Activated B cell treated with CpG ODN at 0.5 μM for 24 hours (primary cell): ENCODE results near the gene FCAMR. TPM values are rescaled to one million over a fixed set of nuclear protein-coding genes. Genes with fewer than 3 reads are reported as not detected.

Experiments
- ATAC-seq: fragments of 200-7000 bp; cut with Tn5 transposase; one replicate; pipeline ENCODE4 v1.10.0; 2021; ENCODE audit warnings: low read depth, mild to moderate bottlenecking, moderate library complexity
- CTCF ChIA-PET: fragments of 350-600 bp; sonication (Branson Sonifier 250); formaldehyde crosslinking; loops from one replicate; lab custom pipeline; 2021; ENCODE audit warnings: antibody characterized with exemption; lab: Charles Lee
- POLR2A ChIA-PET: fragments of 350-600 bp; sonication (Branson Sonifier 250); formaldehyde crosslinking; loops from one replicate; lab custom pipeline; 2021; ENCODE audit warnings: antibody characterized with exemption; lab: Charles Lee
- DNase-seq: peaks from one replicate; pipeline ENCODE4 v3.0.0; 2022
- H3K27ac Mint-ChIP-seq: one replicate; pipeline ENCODE4 v1.8.0; 2020; ENCODE audit warnings: mixed read lengths
- H3K27me3 Mint-ChIP-seq: one replicate; pipeline ENCODE4 v1.8.0; 2021; ENCODE audit warnings: mixed read lengths
- H3K36me3 Mint-ChIP-seq: one replicate; pipeline ENCODE4 v1.8.0; 2021; ENCODE audit warnings: low read depth, mixed read lengths
- H3K4me1 Mint-ChIP-seq: one replicate; pipeline ENCODE4 v1.8.0; 2021; ENCODE audit warnings: mixed read lengths
- H3K4me3 Mint-ChIP-seq: one replicate; pipeline ENCODE4 v1.8.0; 2020; ENCODE audit warnings: mild to moderate bottlenecking, mixed read lengths
- H3K9me3 Mint-ChIP-seq: one replicate; pipeline ENCODE4 v1.8.0; 2020; ENCODE audit warnings: mixed read lengths
- intact Hi-C: fragments of 100-400 bp; cut with micrococcal nuclease; formaldehyde crosslinking; loops from one replicate; pipeline ENCODE4 v1.15.1; 2024
- total RNA-seq: library from RNA; stranded (reverse); gene quantifications from 2 replicates; pipeline ENCODE4 v1.2.3, GENCODE V29; 2022
- TF ChIP-seq, protein P1 (sequence below): fragments of 200-600 bp; IDR thresholded peaks from one replicate; pipeline ENCODE4 v1.8.0; 2022; ENCODE audit warnings: antibody characterized with exemption, mild to moderate bottlenecking

FCAMR gene
- total RNA-seq, 1 donor from 2014 or later: not detected

DNA sequence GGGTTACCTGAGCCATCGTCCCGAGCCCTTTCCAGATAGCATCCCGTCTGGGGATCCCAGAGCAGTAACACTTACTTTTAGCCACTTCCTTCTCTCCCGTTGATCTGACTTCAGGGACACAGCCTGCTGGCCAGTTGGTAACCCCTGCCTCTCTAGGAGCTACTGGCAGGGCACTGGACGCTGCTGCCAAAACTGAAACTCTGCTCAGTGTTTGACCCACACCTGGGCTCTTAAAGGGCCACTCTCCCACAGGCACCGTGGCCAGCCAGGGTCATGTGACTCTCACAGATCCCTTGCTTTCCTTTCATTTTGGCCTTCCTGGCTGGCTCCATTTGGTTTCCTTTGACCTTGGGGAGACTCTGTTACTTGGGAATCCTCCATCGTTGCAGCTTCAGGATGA is 24.0 kb downstream of the FCAMR start, which contains the start of gene PIGR:
Gene PIGR (minus strand): TSS at position 206 of the 400 bp plus-strand sequence. CDS start 5,935 bp downstream, outside the sequence.
- ChIA-PET CTCF (interaction anchor here (1.8 to 2.2 kb wide), 2 partner anchors 35 to 211 kb away, joined by 5 to 6 read pairs; no protein-coding TSS in a partner anchor), POLR2A (no interaction called here)
- DNase-seq (no peak), ATAC-seq (no peak)
- no peaks in the 10 kb centered on the region for H3K36me3 Mint-ChIP-seq
- no peak within 1 kb of the TSS for H3K27ac Mint-ChIP-seq
- peaks cover 14% of the 10 kb centered on the region for H3K27me3 Mint-ChIP-seq
- peaks cover 10% of the 10 kb centered on the region for H3K4me1 Mint-ChIP-seq
- peaks cover 3% of the 10 kb centered on the region for H3K9me3 Mint-ChIP-seq
- TF ChIP-seq, protein P1, sequence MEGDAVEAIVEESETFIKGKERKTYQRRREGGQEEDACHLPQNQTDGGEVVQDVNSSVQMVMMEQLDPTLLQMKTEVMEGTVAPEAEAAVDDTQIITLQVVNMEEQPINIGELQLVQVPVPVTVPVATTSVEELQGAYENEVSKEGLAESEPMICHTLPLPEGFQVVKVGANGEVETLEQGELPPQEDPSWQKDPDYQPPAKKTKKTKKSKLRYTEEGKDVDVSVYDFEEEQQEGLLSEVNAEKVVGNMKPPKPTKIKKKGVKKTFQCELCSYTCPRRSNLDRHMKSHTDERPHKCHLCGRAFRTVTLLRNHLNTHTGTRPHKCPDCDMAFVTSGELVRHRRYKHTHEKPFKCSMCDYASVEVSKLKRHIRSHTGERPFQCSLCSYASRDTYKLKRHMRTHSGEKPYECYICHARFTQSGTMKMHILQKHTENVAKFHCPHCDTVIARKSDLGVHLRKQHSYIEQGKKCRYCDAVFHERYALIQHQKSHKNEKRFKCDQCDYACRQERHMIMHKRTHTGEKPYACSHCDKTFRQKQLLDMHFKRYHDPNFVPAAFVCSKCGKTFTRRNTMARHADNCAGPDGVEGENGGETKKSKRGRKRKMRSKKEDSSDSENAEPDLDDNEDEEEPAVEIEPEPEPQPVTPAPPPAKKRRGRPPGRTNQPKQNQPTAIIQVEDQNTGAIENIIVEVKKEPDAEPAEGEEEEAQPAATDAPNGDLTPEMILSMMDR: no peak
- intact Hi-C loops: no loop called here
- H3K4me3 Mint-ChIP-seq: no peak within 1 kb of the TSS

DNA sequence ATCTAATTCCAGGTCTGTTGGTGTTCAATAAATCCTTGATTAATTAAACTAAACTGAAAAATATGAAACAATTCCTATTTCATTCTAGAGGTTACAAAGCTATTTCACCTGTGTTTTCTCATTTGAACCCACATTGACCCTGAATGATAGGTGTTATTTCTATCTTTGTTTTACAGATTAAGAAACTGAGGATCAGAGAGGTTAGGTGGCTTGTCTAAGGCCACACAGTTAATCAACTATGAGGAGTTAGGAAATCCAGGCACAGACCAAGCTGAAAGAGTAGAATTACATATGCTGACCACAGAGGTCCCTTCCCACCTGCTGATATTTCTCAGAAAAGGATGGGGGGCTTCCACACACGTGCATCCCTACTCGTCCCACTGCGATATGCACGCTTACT is 24.5 kb downstream of the FCAMR start:
- H3K27ac Mint-ChIP-seq: no peak overlapping the region
- ChIA-PET POLR2A (no interaction called here), CTCF (interaction anchor here (1.8 kb wide), 1 partner anchor 34 kb away, joined by 5 read pairs; no protein-coding TSS in a partner anchor)
- H3K27me3 Mint-ChIP-seq: peaks cover 14% of the 10 kb centered on the region
- H3K9me3 Mint-ChIP-seq: peaks cover 3% of the 10 kb centered on the region
- intact Hi-C loops: no loop called here
- no peak for DNase-seq
- H3K4me3 Mint-ChIP-seq: no peak overlapping the region
- peaks cover 7% of the 10 kb centered on the region for H3K4me1 Mint-ChIP-seq
- TF ChIP-seq, protein P1: no peak
- no peak for ATAC-seq
- no peaks in the 10 kb centered on the region for H3K36me3 Mint-ChIP-seq

DNA sequence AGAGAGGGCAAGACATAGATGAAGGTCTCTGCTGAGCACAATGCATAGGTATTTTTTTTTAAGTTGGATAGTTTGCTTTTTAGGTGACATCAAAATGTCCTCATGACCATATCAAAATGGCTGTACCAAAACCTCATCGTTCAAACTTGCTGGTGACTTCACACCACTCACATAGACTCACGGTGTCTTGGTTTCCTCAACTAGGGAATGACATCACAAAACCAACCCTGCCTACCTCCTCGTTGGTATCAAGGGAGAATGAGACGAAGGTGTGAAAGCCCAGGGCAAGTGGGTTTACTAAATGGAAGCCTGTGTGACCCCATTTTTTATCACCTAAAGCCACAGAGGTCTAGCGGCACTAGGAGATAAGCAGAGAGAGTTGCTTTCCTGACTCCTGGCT is 25.6 kb downstream of the FCAMR start:
- DNase-seq (no peak), ATAC-seq (no peak)
- Mint-ChIP-seq H3K4me1 (peaks cover 7% of the 10 kb centered on the region), H3K27me3 (peaks cover 14% of the 10 kb centered on the region), H3K36me3 (no peaks in the 10 kb centered on the region), H3K27ac (no peak overlapping the region), H3K4me3 (no peak overlapping the region), H3K9me3 (no peaks in the 10 kb centered on the region)
- intact Hi-C loops: no loop called here
- ChIA-PET POLR2A (no interaction called here), CTCF (no interaction called here)
- TF ChIP-seq, protein P1: no peak

DNA sequence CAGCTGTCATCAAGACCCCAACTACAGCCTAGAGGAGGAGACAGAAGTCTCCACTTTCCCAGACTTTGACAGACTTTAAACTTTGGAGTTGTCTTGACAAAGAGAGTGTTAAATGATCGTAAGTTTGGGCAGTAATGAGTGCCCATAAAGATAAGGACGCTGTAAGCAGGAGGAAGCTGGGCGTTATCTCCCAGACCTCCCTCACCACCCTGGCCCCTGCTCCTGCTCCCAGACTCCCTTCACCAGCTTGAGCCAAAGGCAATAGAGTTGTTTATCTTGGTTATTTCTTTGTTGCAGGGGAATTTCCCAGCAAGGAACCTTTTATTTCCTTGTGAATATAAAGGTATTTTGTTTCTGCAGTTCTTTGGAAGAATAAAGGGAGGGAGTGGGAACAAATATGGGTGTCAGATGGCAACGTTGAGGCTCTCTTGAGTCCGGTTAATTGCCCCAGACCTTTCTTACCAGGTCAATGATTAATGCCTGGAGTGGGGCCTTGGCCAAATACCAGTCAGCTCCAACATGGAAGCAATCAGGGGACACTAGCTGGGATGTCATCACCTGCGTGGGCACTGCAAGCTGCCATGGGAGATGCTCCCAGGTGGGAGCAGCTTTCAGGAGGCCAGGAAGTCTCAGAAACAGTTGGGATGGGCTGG is 28.4 kb downstream of the FCAMR start:
- ATAC-seq (no peak), DNase-seq (no peak)
- no peak overlapping the region for H3K27ac Mint-ChIP-seq
- TF ChIP-seq, protein P1: no peak
- H3K4me3 Mint-ChIP-seq: no peak overlapping the region
- no peaks in the 10 kb centered on the region for H3K9me3 Mint-ChIP-seq
- no peaks in the 10 kb centered on the region for H3K36me3 Mint-ChIP-seq
- POLR2A ChIA-PET: no interaction called here
- H3K4me1 Mint-ChIP-seq: no peaks in the 10 kb centered on the region
- intact Hi-C loops: no loop called here
- peaks cover 14% of the 10 kb centered on the region for H3K27me3 Mint-ChIP-seq
- CTCF ChIA-PET: interaction anchor here (0.6 to 3.4 kb wide), 4 partner anchors 9 to 40 kb away, joined by 3 to 10 read pairs (median 6); no protein-coding TSS in a partner anchor

DNA sequence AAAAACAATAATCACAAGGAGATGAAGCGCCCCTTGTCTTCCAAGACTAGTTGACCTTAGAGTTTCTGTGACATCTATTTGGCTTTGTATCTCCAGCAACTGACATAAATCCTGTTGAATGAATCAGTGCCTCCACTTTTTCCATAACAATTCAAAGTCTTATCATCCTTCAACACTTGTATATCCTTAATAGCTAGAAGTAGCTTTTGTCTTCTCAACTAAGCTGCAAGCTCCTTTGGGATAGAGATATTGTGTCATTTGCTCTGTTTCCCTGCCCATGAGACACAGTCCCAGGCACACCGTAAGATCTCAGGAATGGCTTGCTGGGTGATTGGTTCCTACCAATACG is 29.7 kb downstream of the FCAMR start:
- CTCF ChIA-PET: interaction anchor here (3.4 kb wide), 1 partner anchor 41 kb away, joined by 10 read pairs; no protein-coding TSS in a partner anchor
- peaks cover 7% of the 10 kb centered on the region for H3K27me3 Mint-ChIP-seq
- H3K4me1 Mint-ChIP-seq: peaks cover under 1% of the 10 kb centered on the region
- DNase-seq (no peak), ATAC-seq (no peak)
- no peak overlapping the region for H3K27ac Mint-ChIP-seq
- H3K36me3 Mint-ChIP-seq: no peaks in the 10 kb centered on the region
- H3K4me3 Mint-ChIP-seq: no peak overlapping the region
- TF ChIP-seq, protein P1: no peak
- H3K9me3 Mint-ChIP-seq: no peaks in the 10 kb centered on the region
- intact Hi-C loops: no loop called here
- POLR2A ChIA-PET: no interaction called here
